ENCODE results near the gene SMG6. TPM values are rescaled to one million over a fixed set of nuclear protein-coding genes. Genes with fewer than 3 reads are reported as not detected.

SMG6 gene
- polyA plus RNA-seq, 2 donors: 14.0 to 16.7 TPM

DNA sequence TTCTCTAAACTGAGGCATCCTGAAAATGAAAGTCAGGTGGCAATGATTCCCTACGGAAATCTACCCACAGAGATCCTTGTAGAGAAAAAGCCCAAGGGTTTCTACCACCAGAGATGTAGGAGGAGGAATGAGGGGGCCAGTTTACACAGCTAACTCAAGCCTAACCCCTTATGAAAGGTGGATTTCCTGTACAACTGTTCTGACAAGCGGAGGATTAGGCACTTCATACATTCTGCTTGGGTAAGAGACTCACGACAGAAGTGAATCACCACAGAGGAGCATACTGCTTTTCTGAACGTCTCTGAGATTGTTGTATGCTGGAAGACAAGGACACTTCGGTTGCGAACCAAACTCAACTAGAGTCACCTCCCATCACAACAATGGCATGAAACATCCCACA, 72.7 kb downstream of the SMG6 start:
- Histone ChIP-seq H3K9me3 (ENCODE audit: control insufficient read depth in 2 of 2, insufficient read depth in 1 of 2, low read depth in 1 of 2, low read length in 1 of 2) (no peaks in the 10 kb centered on the region), H3K4me3 (ENCODE audit: low read depth in 1 of 2, low read length in 2 of 2) (no peak overlapping the region), H3K4me1 (ENCODE audit: control insufficient read depth in 2 of 2, insufficient read depth in 2 of 2, low read length in 1 of 2) (no peaks in the 10 kb centered on the region), H3K27ac (ENCODE audit: low read depth in 2 of 2, low read length in 1 of 2) (peak overlapping the region; percentile 3 to 30), H3K36me3 (ENCODE audit: control insufficient read depth in 2 of 2, insufficient read depth in 2 of 2, low read length in 1 of 2) (peaks cover 0 to 5% of the 10 kb centered on the region in 2 donors), H3K27me3 (ENCODE audit: control insufficient read depth in 1 of 2, insufficient read depth in 2 of 2, low read length in 2 of 2) (no peaks in the 10 kb centered on the region)
- 47 to 70% methylated on average over 6 of the region's 6 CpGs for WGBS, 2 donors

DNA sequence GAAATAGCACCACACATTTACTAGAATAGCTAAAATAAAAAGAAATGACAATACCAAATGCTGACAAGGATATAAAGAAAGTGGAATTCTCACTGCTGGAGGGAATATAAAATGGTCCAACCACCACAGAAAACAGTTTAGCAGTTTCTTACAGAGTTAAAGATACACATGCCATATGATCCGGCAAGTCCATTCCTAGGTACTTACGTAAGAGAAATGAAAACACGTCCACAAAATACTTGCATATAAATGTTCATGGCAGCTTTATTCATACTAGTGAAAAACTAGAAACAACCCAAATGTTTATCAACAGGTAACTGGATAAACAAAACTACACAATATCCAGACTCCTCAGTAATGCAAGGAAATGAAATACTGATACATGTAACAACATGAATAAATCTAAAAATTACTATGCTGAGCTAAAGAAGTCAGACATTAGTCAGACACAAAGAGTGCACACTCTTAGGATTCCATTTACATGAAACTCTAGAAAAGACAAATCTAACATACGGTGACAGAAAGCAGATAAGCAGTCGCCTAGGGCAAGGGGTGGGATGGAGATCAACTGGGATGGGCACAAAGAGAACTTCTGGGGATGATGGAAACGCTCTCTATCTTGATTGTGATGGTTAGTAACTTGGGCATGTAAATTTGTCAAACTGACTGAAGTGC, 76.4 kb downstream of the SMG6 start:
- no peaks in the 10 kb centered on the region for H3K27me3 ChIP-seq (ENCODE audit: control insufficient read depth in 1 of 2, insufficient read depth in 2 of 2, low read length in 2 of 2)

DNA sequence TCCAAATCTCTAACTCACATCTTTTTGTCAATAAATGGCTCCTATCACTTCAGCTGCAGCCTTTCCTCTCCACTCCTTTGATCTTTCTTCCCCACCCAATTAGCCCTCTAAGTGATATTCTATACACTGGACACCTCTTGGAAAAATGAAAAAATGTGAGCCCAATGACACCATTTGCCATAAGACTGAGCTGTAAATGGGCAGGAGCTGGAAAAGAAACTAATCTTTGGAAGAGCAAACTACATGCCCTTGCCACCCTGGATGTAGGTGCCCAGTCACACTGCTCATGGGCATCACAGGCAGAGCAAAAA, 80.0 kb downstream of the SMG6 start:
- H3K36me3 ChIP-seq (ENCODE audit: control insufficient read depth in 2 of 2, insufficient read depth in 2 of 2, low read length in 1 of 2): no peaks in the 10 kb centered on the region
- no peak overlapping the region for H3K4me3 ChIP-seq (ENCODE audit: low read depth in 1 of 2, low read length in 2 of 2)
- peak overlapping the region; percentile 52 to 66 for H3K27ac ChIP-seq (ENCODE audit: low read depth in 2 of 2, low read length in 1 of 2)
- no peaks in the 10 kb centered on the region for H3K27me3 ChIP-seq (ENCODE audit: control insufficient read depth in 1 of 2, insufficient read depth in 2 of 2, low read length in 2 of 2)
- peaks cover 0 to 4% of the 10 kb centered on the region in 2 donors for H3K4me1 ChIP-seq (ENCODE audit: control insufficient read depth in 2 of 2, insufficient read depth in 2 of 2, low read length in 1 of 2)
- no peaks in the 10 kb centered on the region for H3K9me3 ChIP-seq (ENCODE audit: control insufficient read depth in 2 of 2, insufficient read depth in 1 of 2, low read depth in 1 of 2, low read length in 1 of 2)

More for the DNA sequence above, 76.4 kb downstream of the SMG6 start:
- peaks cover 0 to under 1% of the 10 kb centered on the region in 2 donors for H3K36me3 ChIP-seq (ENCODE audit: control insufficient read depth in 2 of 2, insufficient read depth in 2 of 2, low read length in 1 of 2)
- H3K4me3 ChIP-seq (ENCODE audit: low read depth in 1 of 2, low read length in 2 of 2): no peak overlapping the region
- no peak overlapping the region for H3K27ac ChIP-seq (ENCODE audit: low read depth in 2 of 2, low read length in 1 of 2)
- 69 to 76% methylated on average over 6 of the region's 6 CpGs for WGBS, 2 donors
- H3K4me1 ChIP-seq (ENCODE audit: control insufficient read depth in 2 of 2, insufficient read depth in 2 of 2, low read length in 1 of 2): peaks cover 0 to 4% of the 10 kb centered on the region in 2 donors
- no peaks in the 10 kb centered on the region for H3K9me3 ChIP-seq (ENCODE audit: control insufficient read depth in 2 of 2, insufficient read depth in 1 of 2, low read depth in 1 of 2, low read length in 1 of 2)

DNA sequence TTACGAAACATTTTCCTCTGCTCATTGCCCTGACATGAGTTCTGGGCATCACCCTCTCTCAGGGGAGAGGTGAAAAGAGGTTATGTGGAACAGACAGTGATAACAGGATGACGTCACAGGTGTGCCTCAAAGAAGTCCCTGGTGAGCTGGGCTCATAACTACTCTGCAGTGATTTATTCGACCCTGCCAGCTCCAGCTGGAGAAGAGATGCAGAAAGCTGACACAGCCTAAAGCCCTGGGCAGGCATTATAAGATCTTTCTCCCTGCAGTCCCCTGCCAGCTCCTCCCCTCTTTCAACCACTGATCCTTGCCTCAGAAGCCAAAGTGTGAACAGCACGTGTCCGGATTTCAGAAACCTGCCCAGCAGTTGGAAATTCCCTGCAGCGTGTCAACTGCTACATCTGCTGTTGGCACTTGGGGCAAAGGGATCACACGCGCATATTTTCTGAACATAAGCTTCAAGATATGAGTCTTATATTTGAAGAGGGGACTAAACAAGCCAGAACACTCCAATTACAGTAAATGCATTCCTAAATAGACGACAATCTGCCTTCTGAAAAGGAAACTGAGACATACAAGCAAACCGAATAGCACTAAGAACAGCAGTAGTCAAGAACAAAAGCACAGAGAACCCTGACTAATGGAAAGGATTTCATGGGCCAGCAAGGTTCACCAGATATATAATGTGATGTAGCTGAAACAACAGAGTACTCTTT, 80.5 kb downstream of the SMG6 start:
- Histone ChIP-seq H3K36me3 (ENCODE audit: control insufficient read depth in 2 of 2, insufficient read depth in 2 of 2, low read length in 1 of 2) (no peaks in the 10 kb centered on the region), H3K4me3 (ENCODE audit: low read depth in 1 of 2, low read length in 2 of 2) (no peak overlapping the region), H3K27ac (ENCODE audit: low read depth in 2 of 2, low read length in 1 of 2) (peak overlapping the region; percentile 16 to 52), H3K27me3 (ENCODE audit: control insufficient read depth in 1 of 2, insufficient read depth in 2 of 2, low read length in 2 of 2) (no peaks in the 10 kb centered on the region), H3K9me3 (ENCODE audit: control insufficient read depth in 2 of 2, insufficient read depth in 1 of 2, low read depth in 1 of 2, low read length in 1 of 2) (no peaks in the 10 kb centered on the region), H3K4me1 (ENCODE audit: control insufficient read depth in 2 of 2, insufficient read depth in 2 of 2, low read length in 1 of 2) (peaks cover 0 to 4% of the 10 kb centered on the region in 2 donors)
- 26 to 32% methylated on average over 10 of the region's 10 CpGs for WGBS, 2 donors

DNA sequence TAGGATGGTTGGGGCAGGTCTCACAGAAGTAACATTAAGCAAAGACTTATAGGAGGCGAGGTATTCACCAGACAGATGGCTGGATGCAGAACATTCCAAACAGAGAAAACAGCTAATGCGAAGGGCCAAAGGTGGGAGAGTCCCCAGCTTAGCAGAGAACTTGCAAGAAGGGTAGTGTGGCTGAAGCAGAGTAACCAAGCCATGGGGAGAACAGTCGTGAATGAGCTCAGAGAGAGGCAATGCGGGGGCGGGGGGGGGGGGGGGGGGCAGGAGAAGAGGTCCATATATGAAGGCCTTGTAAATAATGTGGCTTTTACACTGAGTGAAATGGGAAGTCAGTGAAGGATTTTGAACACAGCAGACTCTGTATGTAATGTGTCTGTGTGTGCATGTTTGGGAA, 81.3 kb downstream of the SMG6 start:
- Histone ChIP-seq H3K27me3 (ENCODE audit: control insufficient read depth in 1 of 2, insufficient read depth in 2 of 2, low read length in 2 of 2) (no peaks in the 10 kb centered on the region), H3K27ac (ENCODE audit: low read depth in 2 of 2, low read length in 1 of 2) (peak overlapping the region in 1 of 2 donors; percentile 12), H3K4me3 (ENCODE audit: low read depth in 1 of 2, low read length in 2 of 2) (no peak overlapping the region), H3K4me1 (ENCODE audit: control insufficient read depth in 2 of 2, insufficient read depth in 2 of 2, low read length in 1 of 2) (peaks cover 0 to 4% of the 10 kb centered on the region in 2 donors), H3K36me3 (ENCODE audit: control insufficient read depth in 2 of 2, insufficient read depth in 2 of 2, low read length in 1 of 2) (no peaks in the 10 kb centered on the region), H3K9me3 (ENCODE audit: control insufficient read depth in 2 of 2, insufficient read depth in 1 of 2, low read depth in 1 of 2, low read length in 1 of 2) (no peaks in the 10 kb centered on the region)
- WGBS, 2 donors: 67 to 69% methylated on average over 4 of the region's 5 CpGs

DNA sequence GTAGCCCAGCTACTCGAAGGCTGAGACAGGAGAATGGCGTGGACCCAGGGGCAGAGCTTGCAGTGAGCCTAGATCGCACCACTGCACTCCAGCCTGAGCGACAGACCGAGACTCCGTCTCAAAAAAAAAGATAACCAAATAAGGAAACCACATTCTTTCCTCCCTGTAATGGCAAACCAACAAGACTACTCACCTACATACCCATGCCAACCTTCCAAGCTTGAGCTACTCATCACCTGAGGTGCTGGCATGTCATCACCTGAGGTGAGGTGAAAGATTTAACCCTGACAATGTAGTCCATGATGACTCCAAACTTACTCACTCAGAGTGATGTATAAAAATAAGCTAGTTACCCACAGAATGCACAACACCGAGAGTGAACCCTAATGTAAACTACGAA, 85.2 kb downstream of the SMG6 start:
- WGBS, 2 donors: 69 to 77% methylated on average over 8 of the region's 8 CpGs
- H3K9me3 ChIP-seq (ENCODE audit: control insufficient read depth in 2 of 2, insufficient read depth in 1 of 2, low read depth in 1 of 2, low read length in 1 of 2): no peaks in the 10 kb centered on the region
- no peaks in the 10 kb centered on the region for H3K36me3 ChIP-seq (ENCODE audit: control insufficient read depth in 2 of 2, insufficient read depth in 2 of 2, low read length in 1 of 2)
- no peaks in the 10 kb centered on the region for H3K27me3 ChIP-seq (ENCODE audit: control insufficient read depth in 1 of 2, insufficient read depth in 2 of 2, low read length in 2 of 2)
- no peak overlapping the region for H3K4me3 ChIP-seq (ENCODE audit: low read depth in 1 of 2, low read length in 2 of 2)
- H3K4me1 ChIP-seq (ENCODE audit: control insufficient read depth in 2 of 2, insufficient read depth in 2 of 2, low read length in 1 of 2): peaks cover 0 to 4% of the 10 kb centered on the region in 2 donors
- H3K27ac ChIP-seq (ENCODE audit: low read depth in 2 of 2, low read length in 1 of 2): no peak overlapping the region

DNA sequence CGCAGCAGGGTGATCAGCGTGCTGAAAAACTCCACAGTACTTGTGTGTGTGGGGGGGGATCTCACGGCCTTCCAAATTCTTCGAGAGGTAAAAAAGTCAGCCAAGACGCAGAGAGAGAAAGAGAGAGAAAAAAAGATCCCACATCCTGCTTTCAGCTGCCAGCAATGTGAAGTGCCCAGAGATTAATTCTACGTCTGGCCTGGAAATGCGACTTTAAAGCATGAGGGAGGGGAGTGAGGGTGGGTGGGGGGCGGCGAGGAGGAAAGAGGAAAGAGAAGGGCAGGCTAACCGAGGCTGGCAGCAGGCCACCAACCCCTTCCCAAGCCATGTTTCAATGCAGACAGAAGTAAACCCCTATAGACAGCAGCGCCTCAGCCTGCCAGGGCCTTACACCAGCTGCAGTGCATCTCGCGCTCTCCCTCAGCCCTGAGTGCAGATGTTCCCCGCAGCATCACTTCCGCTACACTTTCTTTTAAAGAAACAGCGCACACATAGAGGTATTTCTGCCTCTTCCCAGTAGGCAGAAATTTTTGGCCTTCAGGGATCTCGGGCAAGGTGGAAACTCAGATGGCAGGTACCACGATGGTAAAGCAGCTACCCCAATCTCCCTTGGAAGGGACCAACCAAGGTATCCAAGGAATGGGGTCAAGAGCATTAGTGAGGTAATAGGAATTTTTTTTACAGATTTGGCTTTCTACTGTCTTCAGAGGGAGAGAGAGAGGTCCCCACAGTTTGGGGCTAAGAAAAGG, 87.8 kb downstream of the SMG6 start:
- no peaks in the 10 kb centered on the region for H3K27me3 ChIP-seq (ENCODE audit: control insufficient read depth in 1 of 2, insufficient read depth in 2 of 2, low read length in 2 of 2)
- H3K9me3 ChIP-seq (ENCODE audit: control insufficient read depth in 2 of 2, insufficient read depth in 1 of 2, low read depth in 1 of 2, low read length in 1 of 2): no peaks in the 10 kb centered on the region
- H3K4me3 ChIP-seq (ENCODE audit: low read depth in 1 of 2, low read length in 2 of 2): no peak overlapping the region
- H3K36me3 ChIP-seq (ENCODE audit: control insufficient read depth in 2 of 2, insufficient read depth in 2 of 2, low read length in 1 of 2): no peaks in the 10 kb centered on the region
- peak overlapping the region; percentile 66 to 79 for H3K27ac ChIP-seq (ENCODE audit: low read depth in 2 of 2, low read length in 1 of 2)
- H3K4me1 ChIP-seq (ENCODE audit: control insufficient read depth in 2 of 2, insufficient read depth in 2 of 2, low read length in 1 of 2): peaks cover 0 to 5% of the 10 kb centered on the region in 2 donors
- 42 to 44% methylated on average over 17 to 18 of the region's 18 CpGs for WGBS, 2 donors

DNA sequence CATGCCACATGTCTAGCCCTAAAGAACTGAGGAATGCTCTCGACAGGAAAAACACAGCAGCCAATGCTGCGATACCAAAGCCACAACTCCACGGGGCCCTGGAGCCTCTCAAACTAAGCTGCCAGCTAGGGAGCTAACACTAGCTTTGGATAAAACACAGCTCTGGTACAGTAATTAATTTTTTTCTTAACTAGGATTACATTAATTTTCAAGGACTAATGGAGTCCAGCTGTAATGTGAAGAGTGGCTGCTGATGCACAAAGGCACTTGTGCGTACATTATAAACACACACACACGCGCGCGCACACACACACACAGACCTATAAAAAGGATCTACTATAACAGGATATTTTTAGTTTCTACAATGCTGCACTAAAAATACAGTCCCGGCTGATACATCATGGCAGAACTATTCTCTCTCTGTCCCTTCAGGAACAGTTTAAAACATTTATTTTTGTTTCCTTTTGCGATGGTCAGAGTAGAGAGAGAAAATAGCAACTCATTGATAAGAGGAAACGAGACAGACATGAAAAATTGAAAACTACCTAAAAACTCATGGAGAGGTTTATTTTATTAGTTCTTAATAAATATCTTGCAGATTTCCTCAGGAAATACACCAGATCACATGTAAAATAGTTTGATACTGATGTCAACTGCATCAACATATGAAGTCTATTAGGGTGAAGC, 88.5 kb downstream of the SMG6 start:
- Histone ChIP-seq H3K9me3 (ENCODE audit: control insufficient read depth in 2 of 2, insufficient read depth in 1 of 2, low read depth in 1 of 2, low read length in 1 of 2) (no peaks in the 10 kb centered on the region), H3K4me1 (ENCODE audit: control insufficient read depth in 2 of 2, insufficient read depth in 2 of 2, low read length in 1 of 2) (peaks cover 0 to 5% of the 10 kb centered on the region in 2 donors), H3K4me3 (ENCODE audit: low read depth in 1 of 2, low read length in 2 of 2) (no peak overlapping the region), H3K36me3 (ENCODE audit: control insufficient read depth in 2 of 2, insufficient read depth in 2 of 2, low read length in 1 of 2) (no peaks in the 10 kb centered on the region), H3K27me3 (ENCODE audit: control insufficient read depth in 1 of 2, insufficient read depth in 2 of 2, low read length in 2 of 2) (no peaks in the 10 kb centered on the region), H3K27ac (ENCODE audit: low read depth in 2 of 2, low read length in 1 of 2) (peak overlapping the region; percentile 66 to 79)
- WGBS, 2 donors: 45 to 52% methylated on average over 11 of the region's 11 CpGs
